Colonic mucosa (tissue), 4 donors: ENCODE data around the gene TP53BP1. TPM values are rescaled to one million over a fixed set of nuclear protein-coding genes. Genes with fewer than 3 reads are reported as not detected.

Experiments
- DNase-seq: peaks from one replicate; pipeline ENCODE4 v3.0.0-alpha.2; 2020
- H3K27ac ChIP-seq: fragments of 200-600 bp; one replicate; pipeline ENCODE4 v1.8.0; 2021
- H3K27me3 ChIP-seq: fragments of 200-600 bp; one replicate; pipeline ENCODE4 v1.8.0; 2021
- H3K36me3 ChIP-seq: fragments of 200-600 bp; one replicate; pipeline ENCODE4 v1.8.0; 2021
- H3K4me1 ChIP-seq: fragments of 200-600 bp; one replicate; pipeline ENCODE4 v1.8.0; 2021; ENCODE audit warnings: mild to moderate bottlenecking
- H3K4me3 ChIP-seq: fragments of 200-600 bp; one replicate; pipeline ENCODE4 v1.8.0; 2021
- H3K9ac ChIP-seq, 2 donors: one replicate each; pipeline ENCODE4 v1.7.0; 2013; ENCODE audit warnings: control low read depth in 2 of 2, low read depth in 2 of 2, low read length in 2 of 2
- H3K9me3 ChIP-seq: fragments of 200-600 bp; one replicate; pipeline ENCODE4 v1.8.0; 2021
- CTCF ChIP-seq: fragments of 200-600 bp; IDR thresholded peaks from one replicate; pipeline ENCODE4 v1.8.0; 2022; ENCODE audit warnings: antibody characterized with exemption, mild to moderate bottlenecking
- intact Hi-C: fragments of 100-400 bp; cut with DNase I; formaldehyde crosslinking; loops from one replicate; pipeline ENCODE4 v1.14.1; 2022
- total RNA-seq, 2 donors: library from RNA; stranded (reverse); fragmentation: NEBNext Ultra II Directional in 1 of 2; extraction: Animal tissue kit (Norgen Biotek cat#: 25700) in 1 of 2; gene quantifications; one replicate each; pipeline ENCODE4 v1.2.1, GENCODE V29; 2021
- donor health status: healthy.
- donor health status: DM: no; HTN: no; CAD: no.
- donor health status: DM: no; HTN: no; CAD: no.

TP53BP1 gene
- total RNA-seq, 2 donors from 2014 or later, result 27.7 to 31.4 TPM

GRCh38 chr15:43410572-43411214 lies 82.3 kb downstream of the TP53BP1 start:
- no peaks in the 10 kb centered on the region for H3K9me3 ChIP-seq
- no peaks in the 10 kb centered on the region for H3K4me1 ChIP-seq
- no peak for TF ChIP-seq CTCF
- no peaks in the 10 kb centered on the region for H3K27me3 ChIP-seq
- H3K9ac ChIP-seq, result no peak overlapping the region
- H3K36me3 ChIP-seq, result peaks cover 17% of the 10 kb centered on the region
- intact Hi-C loops, result no loop called here
- no peak for DNase-seq
- H3K27ac ChIP-seq, result no peak overlapping the region
- no peak overlapping the region for H3K4me3 ChIP-seq

- Histone ChIP-seq H3K9me3 (no peaks in the 10 kb centered on the region), H3K36me3 (peaks cover 17% of the 10 kb centered on the region), H3K27me3 (no peaks in the 10 kb centered on the region), H3K27ac (no peak overlapping the region), H3K4me3 (no peak overlapping the region), H3K4me1 (no peaks in the 10 kb centered on the region), H3K9ac (no peak overlapping the region)
- DNase-seq, result no peak
- no peak for TF ChIP-seq CTCF
- intact Hi-C loops, result no loop called here
Observed at GRCh38 chr15:43408789-43409188, 84.2 kb downstream of the TP53BP1 start.

GRCh38 chr15:43406808-43407207 lies 86.1 kb downstream of the TP53BP1 start:
- DNase-seq, result no peak
- Histone ChIP-seq H3K4me1 (no peaks in the 10 kb centered on the region), H3K4me3 (no peak overlapping the region), H3K9me3 (no peaks in the 10 kb centered on the region), H3K27ac (no peak overlapping the region), H3K27me3 (no peaks in the 10 kb centered on the region), H3K9ac (no peak overlapping the region), H3K36me3 (peaks cover 19% of the 10 kb centered on the region)
- intact Hi-C loops, result no loop called here
- no peak for TF ChIP-seq CTCF

DNA sequence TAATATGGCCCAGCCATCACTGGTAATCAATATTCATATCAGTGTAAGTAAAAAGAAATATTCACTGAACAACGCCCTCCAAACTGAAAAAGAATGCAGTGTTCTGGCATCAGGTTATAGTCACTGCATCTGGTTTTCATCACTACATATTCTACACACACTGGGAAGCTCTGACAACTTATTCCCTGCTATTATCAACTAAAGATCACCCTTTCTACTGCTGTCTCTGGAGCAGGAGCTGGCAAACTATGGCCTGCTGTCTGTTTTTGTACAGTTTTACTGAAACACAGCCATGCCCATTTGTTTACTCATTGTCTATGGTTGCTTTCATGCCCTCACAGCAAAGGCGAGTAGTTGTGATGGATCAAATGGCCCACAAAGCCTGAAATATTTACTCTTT lies 86.8 kb downstream of the TP53BP1 start:
- intact Hi-C loops, result no loop called here
- no peaks in the 10 kb centered on the region for H3K4me1 ChIP-seq
- H3K9me3 ChIP-seq, result no peaks in the 10 kb centered on the region
- H3K9ac ChIP-seq, result no peak overlapping the region
- TF ChIP-seq CTCF, result no peak
- H3K27me3 ChIP-seq, result no peaks in the 10 kb centered on the region
- H3K27ac ChIP-seq, result no peak overlapping the region
- no peak for DNase-seq
- peaks cover 15% of the 10 kb centered on the region for H3K36me3 ChIP-seq
- H3K4me3 ChIP-seq, result no peak overlapping the region

DNA sequence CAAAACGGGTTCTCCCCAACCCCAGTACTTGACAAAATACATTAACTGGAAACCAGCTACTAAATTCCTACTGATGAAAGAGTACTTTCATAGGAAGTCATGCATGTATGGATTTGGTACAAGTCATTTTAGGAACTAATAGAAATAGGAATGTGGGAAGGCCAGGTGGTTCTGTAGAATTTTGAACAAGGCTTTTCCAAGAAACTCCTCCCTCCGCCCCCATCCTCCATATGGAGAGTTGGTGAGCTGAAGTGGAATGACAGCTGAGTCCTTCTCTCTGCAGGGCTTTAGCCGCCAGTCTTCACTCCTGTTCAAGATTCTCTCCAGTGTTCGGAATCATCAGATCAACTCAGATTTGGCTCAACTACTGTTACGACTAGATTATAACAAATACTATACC lies 88.8 kb downstream of the TP53BP1 start:
- TF ChIP-seq CTCF, result no peak
- Histone ChIP-seq H3K27ac (no peak overlapping the region), H3K9me3 (no peaks in the 10 kb centered on the region), H3K4me1 (no peaks in the 10 kb centered on the region), H3K27me3 (no peaks in the 10 kb centered on the region), H3K9ac (no peak overlapping the region), H3K4me3 (no peak overlapping the region), H3K36me3 (peaks cover 21% of the 10 kb centered on the region)
- intact Hi-C loops, result no loop called here
- DNase-seq, result no peak
